RWPE1 (cell line): ENCODE measurements around the gene SUPT7L.

Experiments
- CTCF ChIA-PET: fragments of 350-600 bp; sonication (Branson Sonifier 250); formaldehyde crosslinking; extraction: SDS; loops from one replicate; lab custom pipeline; 2021; lab: Yijun Ruan, JAX
- POLR2A ChIA-PET: fragments of 400-600 bp; formaldehyde crosslinking; extraction: SDS; loops from one replicate; lab custom pipeline; 2020; ENCODE audit warnings: antibody characterized with exemption; ENCODE audit not compliant: low non-redundant PET; lab: Yijun Ruan, JAX
- DNase-seq: peaks from one replicate; pipeline ENCODE4 v3.0.0; 2012; ENCODE audit warnings: low spot score
- H3K27ac ChIP-seq: fragments of 450-650 bp; 2 replicates; pipeline ENCODE4 v1.5.1; 2017
- TF ChIP-seq, protein P1 (sequence below): fragments of 450-650 bp; conservative IDR thresholded peaks from 2 replicates; pipeline ENCODE4 v1.5.1; 2017; ENCODE audit warnings: low read depth, mild to moderate bottlenecking

Gene SUPT7L

DNA sequence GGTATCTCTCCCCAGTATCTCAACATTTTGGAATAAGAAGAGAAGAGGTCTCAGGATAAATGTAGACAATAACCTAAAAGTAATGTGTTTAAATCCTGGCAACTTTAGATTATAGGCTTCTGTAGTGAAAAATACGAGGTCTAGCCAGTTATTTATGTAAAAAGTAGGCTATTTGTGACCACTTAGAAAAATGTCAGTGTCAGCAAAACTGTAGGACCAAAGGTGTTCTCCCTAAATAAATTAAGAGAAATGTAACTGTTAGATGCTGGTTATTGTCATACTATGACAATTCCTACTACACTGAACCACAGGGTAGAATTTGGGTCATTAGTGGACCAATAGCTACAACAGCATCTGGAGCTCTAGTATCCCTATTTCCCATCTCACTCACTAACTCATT is 2.0 kb downstream of the SUPT7L start:
- no peak for DNase-seq
- TF ChIP-seq, protein P1, sequence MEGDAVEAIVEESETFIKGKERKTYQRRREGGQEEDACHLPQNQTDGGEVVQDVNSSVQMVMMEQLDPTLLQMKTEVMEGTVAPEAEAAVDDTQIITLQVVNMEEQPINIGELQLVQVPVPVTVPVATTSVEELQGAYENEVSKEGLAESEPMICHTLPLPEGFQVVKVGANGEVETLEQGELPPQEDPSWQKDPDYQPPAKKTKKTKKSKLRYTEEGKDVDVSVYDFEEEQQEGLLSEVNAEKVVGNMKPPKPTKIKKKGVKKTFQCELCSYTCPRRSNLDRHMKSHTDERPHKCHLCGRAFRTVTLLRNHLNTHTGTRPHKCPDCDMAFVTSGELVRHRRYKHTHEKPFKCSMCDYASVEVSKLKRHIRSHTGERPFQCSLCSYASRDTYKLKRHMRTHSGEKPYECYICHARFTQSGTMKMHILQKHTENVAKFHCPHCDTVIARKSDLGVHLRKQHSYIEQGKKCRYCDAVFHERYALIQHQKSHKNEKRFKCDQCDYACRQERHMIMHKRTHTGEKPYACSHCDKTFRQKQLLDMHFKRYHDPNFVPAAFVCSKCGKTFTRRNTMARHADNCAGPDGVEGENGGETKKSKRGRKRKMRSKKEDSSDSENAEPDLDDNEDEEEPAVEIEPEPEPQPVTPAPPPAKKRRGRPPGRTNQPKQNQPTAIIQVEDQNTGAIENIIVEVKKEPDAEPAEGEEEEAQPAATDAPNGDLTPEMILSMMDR = no peak
- POLR2A ChIA-PET = no interaction called here
- CTCF ChIA-PET = no interaction called here
- H3K27ac ChIP-seq = no peak overlapping the region

DNA sequence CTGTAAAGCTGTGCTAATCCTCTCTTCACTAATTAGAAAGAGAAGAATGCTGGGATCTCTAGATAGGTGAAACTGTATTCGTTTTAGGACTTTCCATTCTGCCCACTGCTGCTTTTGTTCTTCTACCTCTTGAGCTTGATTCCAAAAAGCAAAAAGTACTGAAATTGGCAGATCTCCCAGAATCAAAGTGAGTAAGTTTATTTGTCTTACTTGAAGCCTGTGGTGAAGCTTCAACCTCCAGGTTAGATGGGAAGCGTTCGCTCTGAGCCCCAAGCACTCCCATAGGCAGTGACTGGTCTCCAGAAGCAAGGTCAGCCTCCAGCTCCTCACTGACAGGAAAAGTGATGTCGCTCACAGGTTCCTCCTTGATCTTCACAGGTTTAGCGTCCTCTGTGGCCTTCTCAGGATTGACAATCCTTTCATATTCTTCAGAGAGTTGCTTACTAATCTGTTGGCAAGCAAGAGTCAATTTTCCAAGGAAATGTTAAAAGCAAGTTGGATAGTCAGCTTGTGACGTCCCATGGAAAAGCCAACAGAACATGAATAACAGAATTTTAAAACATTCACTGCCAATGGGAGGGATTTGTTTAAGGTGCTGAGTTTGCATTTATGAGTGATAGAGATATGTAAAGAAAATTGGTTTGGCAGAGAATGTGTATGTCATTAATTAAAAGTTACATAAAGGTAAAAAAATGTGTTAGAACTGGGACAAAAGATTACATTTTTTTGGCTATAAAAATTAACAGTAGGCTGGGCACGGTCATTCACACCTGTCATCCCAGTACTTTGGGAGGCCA is 8.1 kb downstream of the SUPT7L start:
- ChIA-PET POLR2A (interaction anchor here (0.6 kb wide), 1 partner anchor 18 kb away, joined by 3 read pairs; no protein-coding TSS in a partner anchor), CTCF (no interaction called here)
- no peak for DNase-seq
- no peak overlapping the region for H3K27ac ChIP-seq
- TF ChIP-seq, protein P1 = no peak

DNA sequence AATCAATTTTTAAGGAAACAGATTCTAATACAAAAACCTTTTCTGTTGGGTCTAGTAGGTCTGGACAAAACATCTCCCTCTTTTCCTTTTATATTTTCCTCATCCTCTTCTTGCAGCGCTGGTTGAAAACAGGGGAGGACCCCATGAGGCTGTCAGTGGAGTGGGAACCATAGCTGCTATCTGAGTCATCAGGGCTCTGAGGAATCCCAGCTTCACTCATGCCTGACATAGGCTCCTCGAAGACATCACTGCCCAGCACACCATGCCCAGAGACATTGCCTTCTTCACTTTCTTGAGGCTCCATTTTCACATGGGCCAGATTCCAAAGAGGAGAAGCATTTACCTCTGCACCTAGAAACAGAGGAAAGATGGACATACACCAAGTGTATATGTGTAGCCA is 10.0 kb downstream of the SUPT7L start:
- no peak overlapping the region for H3K27ac ChIP-seq
- TF ChIP-seq, protein P1 = no peak
- ChIA-PET POLR2A (interaction anchor here (0.6 kb wide), 1 partner anchor 117 kb away, joined by 3 read pairs; no protein-coding TSS in a partner anchor), CTCF (interaction anchor here (0.5 to 0.6 kb wide), 2 partner anchors 373 to 1160 kb away, joined by 3 to 4 read pairs; no protein-coding TSS in a partner anchor)
- DNase-seq = no peak

DNA sequence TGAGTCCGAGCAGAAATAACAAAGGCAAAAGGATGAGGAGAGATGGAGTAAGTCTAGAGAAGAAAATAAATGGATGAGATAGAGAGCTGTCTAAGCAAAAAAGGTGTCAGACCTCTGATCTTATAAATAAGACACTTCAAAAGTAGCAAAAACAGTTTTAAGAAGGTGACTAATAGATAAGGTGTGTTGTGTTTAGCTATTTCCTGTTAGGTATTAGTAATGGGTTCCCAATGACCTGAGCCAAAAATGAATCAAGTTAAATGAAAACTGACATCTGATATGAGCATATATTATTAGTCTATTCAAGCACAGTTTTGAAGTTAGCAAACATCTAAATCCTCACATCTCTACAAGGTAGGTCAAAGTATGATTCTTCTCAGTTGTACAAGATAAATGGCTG is 10.6 kb downstream of the SUPT7L start:
- TF ChIP-seq, protein P1 = no peak
- ChIA-PET POLR2A (no interaction called here), CTCF (no interaction called here)
- H3K27ac ChIP-seq = no peak overlapping the region
- no peak for DNase-seq

DNA sequence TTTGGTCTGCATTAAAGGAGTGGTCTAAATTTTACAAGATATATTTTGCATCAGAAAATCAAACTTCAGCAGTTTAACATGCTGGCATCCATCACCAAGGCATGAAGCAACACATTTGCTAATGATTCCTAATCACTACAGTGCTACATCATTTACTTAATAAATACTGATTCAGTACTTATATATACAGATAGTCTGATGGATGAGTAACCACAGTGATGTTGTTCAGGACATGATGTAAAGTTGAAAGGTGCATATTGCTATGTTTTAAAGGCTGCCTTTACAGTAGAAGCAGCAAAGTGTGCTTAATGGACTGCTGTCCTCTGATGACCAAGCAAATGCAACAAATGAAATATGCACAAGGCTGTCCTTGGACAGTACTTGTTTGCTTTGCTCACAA is 11.1 kb downstream of the SUPT7L start:
- POLR2A ChIA-PET = no interaction called here

DNA sequence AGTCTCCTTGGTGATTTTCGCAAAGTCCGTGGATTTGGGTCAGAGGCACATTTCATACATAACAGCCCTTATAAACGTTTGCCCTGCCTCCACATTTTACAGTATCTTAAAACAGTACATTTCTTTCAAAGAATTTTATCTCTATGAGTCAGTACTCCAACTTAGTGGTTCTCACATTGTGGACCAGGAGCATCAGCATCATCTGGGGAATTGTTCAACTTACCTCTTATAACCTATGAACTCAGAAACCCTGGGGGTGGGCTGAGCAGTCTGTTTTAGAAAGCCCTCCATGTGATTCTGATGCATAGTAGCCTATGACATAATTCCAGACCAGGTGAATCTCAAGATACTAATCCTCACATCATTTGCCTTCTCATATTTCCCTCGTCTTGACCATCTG is 12.4 kb downstream of the SUPT7L start:
- TF ChIP-seq, protein P1 = no peak
- CTCF ChIA-PET = interaction anchor here (0.6 to 1.2 kb wide), 2 partner anchors 12 to 32 kb away, joined by 3 read pairs; no protein-coding TSS in a partner anchor
- POLR2A ChIA-PET = no interaction called here
- no peak overlapping the region for H3K27ac ChIP-seq
- DNase-seq = no peak

More for the DNA sequence above, 11.1 kb downstream of the SUPT7L start:
- no peak for DNase-seq
- CTCF ChIA-PET = no interaction called here
- no peak overlapping the region for H3K27ac ChIP-seq
- TF ChIP-seq, protein P1 = no peak
